Nephron (organoid): ENCODE results near the gene HMOX1.

ENCODE experiments used
- H3K27ac Mint-ChIP-seq, 3 experiments: 2 replicates each; pipeline ENCODE4 v1.8.0; 2020; ENCODE audit warnings: mixed read lengths in 3 of 3, mild to moderate bottlenecking in 2 of 3, moderate library complexity in 1 of 3
- H3K27me3 Mint-ChIP-seq: 2 replicates; pipeline ENCODE4 v1.8.0; 2021; ENCODE audit warnings: low read depth, mild to moderate bottlenecking, moderate library complexity, mixed read lengths
- H3K36me3 Mint-ChIP-seq: 2 replicates; pipeline ENCODE4 v1.8.0; 2020; ENCODE audit warnings: low read depth, mixed read lengths
- H3K4me1 Mint-ChIP-seq: 2 replicates; pipeline ENCODE4 v1.8.0; 2020; ENCODE audit warnings: mixed read lengths
- H3K4me3 Mint-ChIP-seq, 3 experiments: 2 replicates each; pipeline ENCODE4 v1.8.0; 2020; ENCODE audit warnings: mild to moderate bottlenecking in 3 of 3, mixed read lengths in 3 of 3, moderate library complexity in 2 of 3
- H3K9me3 Mint-ChIP-seq: 2 replicates; pipeline ENCODE4 v1.8.0; 2020; ENCODE audit warnings: mixed read lengths
- CTCF ChIP-seq, 3 experiments: fragments of 200-600 bp; sonication (generic); IDR thresholded peaks; one replicate each; pipeline ENCODE4 v1.5.0; 2021; ENCODE audit warnings: antibody characterized with exemption in 3 of 3; ENCODE audit not compliant: unreplicated experiment in 3 of 3

The HMOX1 gene

GRCh38 chr22:35379146-35379993 lies 1.5 kb upstream of the HMOX1 start:
- Mint-ChIP-seq H3K27ac (peak overlapping the region; percentile 55 to 90 (median 65)), H3K36me3 (no peaks in the 10 kb centered on the region), H3K4me3 (peak overlapping the region; percentile 2 to 76 (median 74)), H3K9me3 (no peaks in the 10 kb centered on the region), H3K4me1 (peaks cover 45% of the 10 kb centered on the region), H3K27me3 (peaks cover 25% of the 10 kb centered on the region)
- no peak for TF ChIP-seq CTCF (IDR thresholded peaks at IDR 0.05; ENCODE audit: unreplicated experiment in 3 of 3)

GRCh38 chr22:35380013-35380412 lies 883 bp upstream of the HMOX1 start:
- H3K9me3 Mint-ChIP-seq = no peaks in the 10 kb centered on the region
- no peak for TF ChIP-seq CTCF (IDR thresholded peaks at IDR 0.05; ENCODE audit: unreplicated experiment in 3 of 3)
- H3K36me3 Mint-ChIP-seq = no peaks in the 10 kb centered on the region
- H3K27me3 Mint-ChIP-seq = peaks cover 25% of the 10 kb centered on the region
- H3K4me1 Mint-ChIP-seq = peaks cover 44% of the 10 kb centered on the region
- H3K4me3 Mint-ChIP-seq = peak overlapping the region; percentile 74 to 82 (median 76)
- H3K27ac Mint-ChIP-seq = peak overlapping the region in 2 of 3 experiments; percentile 55 to 65

GRCh38 chr22:35381424-35382009 lies 621 bp downstream of the HMOX1 start:
- TF ChIP-seq CTCF (IDR thresholded peaks at IDR 0.05; ENCODE audit: unreplicated experiment in 3 of 3) = no peak
- peak overlapping the region; percentile 74 to 82 (median 76) for H3K4me3 Mint-ChIP-seq
- H3K27ac Mint-ChIP-seq = peak overlapping the region in 2 of 3 experiments; percentile 20 to 32
- H3K27me3 Mint-ChIP-seq = peaks cover 20% of the 10 kb centered on the region
- H3K36me3 Mint-ChIP-seq = no peaks in the 10 kb centered on the region
- peaks cover 35% of the 10 kb centered on the region for H3K4me1 Mint-ChIP-seq
- no peaks in the 10 kb centered on the region for H3K9me3 Mint-ChIP-seq

GRCh38 chr22:35383679-35384071 lies 2.8 kb downstream of the HMOX1 start:
- H3K36me3 Mint-ChIP-seq = no peaks in the 10 kb centered on the region
- peaks cover 16% of the 10 kb centered on the region for H3K4me1 Mint-ChIP-seq
- TF ChIP-seq CTCF (IDR thresholded peaks at IDR 0.05; ENCODE audit: unreplicated experiment in 3 of 3) = no peak

GRCh38 chr22:35384527-35384926 lies 3.6 kb downstream of the HMOX1 start:
- peak overlapping the region; percentile 29 to 71 (median 44) for H3K27ac Mint-ChIP-seq
- H3K9me3 Mint-ChIP-seq = no peaks in the 10 kb centered on the region
- no peak for TF ChIP-seq CTCF (IDR thresholded peaks at IDR 0.05; ENCODE audit: unreplicated experiment in 3 of 3)
- H3K4me3 Mint-ChIP-seq = no peak overlapping the region
- H3K27me3 Mint-ChIP-seq = peaks cover 16% of the 10 kb centered on the region
- H3K36me3 Mint-ChIP-seq = no peaks in the 10 kb centered on the region
- peaks cover 9% of the 10 kb centered on the region for H3K4me1 Mint-ChIP-seq

More at GRCh38 chr22:35383679-35384071, 2.8 kb downstream of the HMOX1 start:
- no peak overlapping the region for H3K27ac Mint-ChIP-seq
- no peak overlapping the region for H3K4me3 Mint-ChIP-seq
- H3K27me3 Mint-ChIP-seq = peaks cover 20% of the 10 kb centered on the region
- no peaks in the 10 kb centered on the region for H3K9me3 Mint-ChIP-seq
